HepG2 (cell line): ENCODE results near the gene HLF. TPM values are rescaled to one million over a fixed set of nuclear protein-coding genes. Genes with fewer than 3 reads are reported as not detected.

ENCODE experiments used
- ATAC-seq: fragments of 200-7000 bp; cut with Tn5 transposase; 3 replicates; pipeline ENCODE4 v1.9.1; 2020; ENCODE audit warnings: mild to moderate bottlenecking, moderate library complexity
- BruUV-seq: library from RNA; stranded (reverse); fragments of 400-500 nt; replicated peaks from 2 replicates; lab custom pipeline; 2021; lab: Mats Ljungman, UMichigan
- CTCF ChIA-PET: fragments of 300-600 bp; formaldehyde crosslinking; extraction: SDS; loops from one replicate; lab custom pipeline; 2021; ENCODE audit warnings: low total read pairs, inconsistent platforms, low intra/inter-chr PET ratio; lab: Yijun Ruan, JAX
- POLR2A ChIA-PET: fragments of 350-600 bp; sonication (Branson Sonifier 250); formaldehyde crosslinking; loops from one replicate; lab custom pipeline; 2020; ENCODE audit warnings: antibody characterized with exemption, inconsistent platforms; lab: Yijun Ruan, JAX
- DNase-seq: peaks from one replicate; pipeline ENCODE4 v3.0.0-alpha.2; 2015; ENCODE audit warnings: low spot score
- FAIRE-seq: peaks from 3 replicates; lab custom pipeline; 2011; peaks lifted over from hg19 to GRCh38; lab: Jason Lieb, UNC
- H2AFZ ChIP-seq: one replicate; pipeline ENCODE4 v1.6.1; 2011; ENCODE audit warnings: low read length, inconsistent platforms
- H3K27ac ChIP-seq: fragments of 300-600 bp; 3 replicates; pipeline ENCODE4 v1.8.0; 2011; ENCODE audit warnings: mixed run types, mild to moderate bottlenecking, mixed read lengths, low read length, inconsistent platforms; ENCODE audit not compliant: insufficient read depth; ENCODE audit errors: extremely low read length
- H3K27me3 ChIP-seq, 2 experiments: fragments of 200-600 bp in 1 of 2; 2 replicates in 1 of 2; 3 replicates in 1 of 2; pipeline versions ENCODE4 v1.6.0 to v1.8.0; 2011; ENCODE audit warnings: low read length in 2 of 2, mild to moderate bottlenecking in 2 of 2, moderate library complexity in 2 of 2, inconsistent platforms in 1 of 2; ENCODE audit not compliant: insufficient read depth in 2 of 2, control insufficient read depth in 1 of 2
- H3K36me3 ChIP-seq, 2 experiments: fragments of 200-600 bp in 1 of 2; replicated peaks in 1 of 2; 2 replicates in 1 of 2; 3 replicates in 1 of 2; pipeline versions ENCODE4 v1.5.1 to v1.8.0; 2011; ENCODE audit warnings: low read length in 2 of 2, inconsistent platforms in 1 of 2; ENCODE audit not compliant: insufficient read depth in 2 of 2, control insufficient read depth in 1 of 2
- H3K4me1 ChIP-seq: 2 replicates; pipeline ENCODE4 v1.5.1; 2012; ENCODE audit warnings: low read length, inconsistent platforms; ENCODE audit not compliant: insufficient read depth
- H3K4me2 ChIP-seq: 2 replicates; pipeline ENCODE4 v1.6.0; 2011; ENCODE audit warnings: low read depth, low read length, inconsistent platforms
- H3K4me3 ChIP-seq, 3 experiments: fragments of 200-600 bp in 1 of 3; sonication (generic), shearing (Covaris generic) in 1 of 3; replicated peaks in 1 of 3; 2 replicates each; pipeline ENCODE4 v1.5.1; 2011 to 2016; ENCODE audit warnings: low read length in 3 of 3, inconsistent platforms in 2 of 3, low read depth in 2 of 3, mild to moderate bottlenecking in 2 of 3, control low read depth in 1 of 3, mixed read lengths in 1 of 3; ENCODE audit not compliant: insufficient read depth in 1 of 3
- H3K79me2 ChIP-seq: one replicate; pipeline ENCODE4 v1.6.1; 2011; ENCODE audit warnings: low read length, inconsistent platforms; ENCODE audit not compliant: insufficient read depth
- H3K9ac ChIP-seq: 2 replicates; pipeline ENCODE4 v1.6.0; 2011; ENCODE audit warnings: mild to moderate bottlenecking, low read depth, low read length, inconsistent platforms; ENCODE audit not compliant: insufficient read depth
- H3K9me3 ChIP-seq: 2 replicates; pipeline ENCODE4 v1.5.1; 2012; ENCODE audit warnings: mild to moderate bottlenecking, low read length
- H4K20me1 ChIP-seq: 2 replicates; pipeline ENCODE4 v1.6.0; 2011; ENCODE audit warnings: inconsistent platforms, mild to moderate bottlenecking, low read length, moderate library complexity; ENCODE audit not compliant: insufficient read depth
- BCL6 ChIP-seq: IDR thresholded peaks from 2 replicates; pipeline ENCODE4 v1.6.1; 2016; ENCODE audit warnings: missing genetic modification reagents, missing compliant biosample characterization
- FOXO4 ChIP-seq: sonication (generic); formaldehyde crosslinking; conservative IDR thresholded peaks from 2 replicates; pipeline ENCODE4 v1.8.1; 2023; ENCODE audit warnings: missing genetic modification reagents
- FOXP4 ChIP-seq: sonication (generic); formaldehyde crosslinking; IDR thresholded peaks from 2 replicates; pipeline ENCODE4 v1.4.0; 2020; ENCODE audit warnings: missing genetic modification reagents
- LBX2 ChIP-seq: sonication (generic); formaldehyde crosslinking; IDR thresholded peaks from 2 replicates; pipeline ENCODE4 v1.5.0; 2020; ENCODE audit warnings: missing genetic modification reagents, mild to moderate bottlenecking, borderline replicate concordance
- NR0B2 ChIP-seq: sonication (generic); formaldehyde crosslinking; IDR thresholded peaks from 2 replicates; pipeline ENCODE4 v1.4.0; 2020; ENCODE audit warnings: mild to moderate bottlenecking, missing genetic modification reagents
- PAF1 ChIP-seq: IDR thresholded peaks from 2 replicates; pipeline ENCODE4 v1.6.1; 2016; ENCODE audit warnings: missing genetic modification reagents, missing compliant biosample characterization
- POLR2A ChIP-seq, 2 experiments: IDR thresholded peaks; 2 replicates each; pipeline ENCODE4 v1.6.1; 2011; ENCODE audit warnings: low read depth in 2 of 2, low read length in 2 of 2, mild to moderate bottlenecking in 1 of 2, moderate library complexity in 1 of 2; ENCODE audit not compliant: insufficient read depth in 1 of 2
- POLR2AphosphoS5 ChIP-seq: IDR thresholded peaks from 2 replicates; pipeline ENCODE4 v1.6.1; 2012; ENCODE audit warnings: low read depth, low read length
- RBM22 ChIP-seq: fragments of 200-400 bp; formaldehyde crosslinking; optimal IDR thresholded peaks from 2 replicates; pipeline ENCODE3; 2017; ENCODE audit warnings: mild to moderate bottlenecking, low read length, moderate library complexity
- SCMH1 ChIP-seq: sonication (generic); formaldehyde crosslinking; IDR thresholded peaks from 2 replicates; pipeline ENCODE4 v1.9.0; 2021; ENCODE audit warnings: missing genetic modification reagents, mild to moderate bottlenecking, borderline replicate concordance
- SSRP1 ChIP-seq: IDR thresholded peaks from 2 replicates; pipeline ENCODE4 v1.6.1; 2016; ENCODE audit warnings: control low read depth
- ZMYM4 ChIP-seq: sonication (generic); formaldehyde crosslinking; IDR thresholded peaks from 2 replicates; pipeline ENCODE4 v1.8.1; 2023; ENCODE audit warnings: mild to moderate bottlenecking, missing genetic modification reagents
- ZNF639 ChIP-seq: conservative IDR thresholded peaks from 2 replicates; pipeline ENCODE4 v1.6.1; 2018; ENCODE audit warnings: missing genetic modification reagents
- WGBS: methylation state at CpG from one replicate; pipeline ENCODE4 v1.1.6; 2017; ENCODE audit warnings: low lambda C conversion rate; 5-methylcytosine and 5-hydroxymethylcytosine counted together
- in situ Hi-C: cut with HindIII; loops from 2 replicates; pipeline ENCODE4 v1.10.0; 2017; ENCODE audit warnings: low pct_unique_long_range_greater_than_20kb; ENCODE audit not compliant: extremely low pct_ligation_motif_present
- intact Hi-C: fragments of 100-400 bp; cut with micrococcal nuclease; formaldehyde crosslinking; loops from one replicate; pipeline ENCODE4 v1.10.0; 2022; ENCODE audit not compliant: unreplicated experiment
- polyA plus RNA-seq, 8 experiments: library from polyadenylated mRNA; depleted of rRNA in 3 of 8; stranded (reverse) in 7 of 8; unstranded in 1 of 8; fragments of >200 nt; fragmentation: Illumina TruSeq in 4 of 8; extraction: Trizol in 4 of 8; gene quantifications; 2 replicates each; pipeline versions ENCODE4 v1.2.1 to v1.2.3, GENCODE V29; 2011 to 2016; ENCODE audit warnings: low read depth in 4 of 8, missing spikeins in 1 of 8, mixed read lengths in 1 of 8; ENCODE audit not compliant: insufficient read depth in 1 of 8
- total RNA-seq, 5 experiments: library from RNA; depleted of rRNA; stranded (reverse); fragments of >200 nt; fragmentation: Illumina TruSeq; extraction: Trizol; gene quantifications; 2 replicates each; pipeline ENCODE4 v1.2.3, GENCODE V29; 2016; ENCODE audit warnings: low read depth in 1 of 5
- TF ChIP-seq, protein P1 (sequence below): sonication (generic); formaldehyde crosslinking; IDR thresholded peaks from 2 replicates; pipeline ENCODE4 v1.5.0; 2020; ENCODE audit warnings: missing genetic modification reagents
- TF ChIP-seq, protein P2 (sequence below): sonication (generic); formaldehyde crosslinking; IDR thresholded peaks from 2 replicates; pipeline ENCODE4 v1.5.0; 2020; ENCODE audit warnings: mild to moderate bottlenecking, missing genetic modification reagents

HLF gene
- total and polyA plus RNA-seq, 2 of the 13 experiments (the other 11 are each of a cell fraction or from before 2014, with no cell fraction given) = 202 to 346 TPM

DNA sequence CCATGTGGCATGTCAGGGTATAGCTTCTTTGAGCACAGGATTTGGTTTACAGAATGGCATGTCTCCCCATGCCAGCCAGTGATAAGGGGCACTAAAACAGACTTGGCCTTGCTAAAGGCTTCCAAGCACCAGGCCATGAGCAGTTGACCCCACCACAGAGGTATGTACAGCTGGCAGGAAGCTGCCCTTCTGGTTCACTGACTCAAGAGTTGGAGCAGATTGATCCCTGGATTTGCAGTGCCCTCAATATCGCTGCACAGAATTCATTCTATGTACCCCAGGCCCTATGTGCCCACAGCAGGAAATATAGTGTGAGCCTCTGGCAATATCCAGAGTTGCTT, 24.3 kb downstream of the HLF start:
- ChIA-PET POLR2A (interaction anchor here (1.2 to 12.4 kb wide), 4 partner anchors 16 to 52 kb away, joined by 4 to 626 read pairs (median 100); partner anchors contain the start of gene HLF), CTCF (no interaction called here)
- WGBS = 90% methylated on average over 1 of the region's 1 CpG
- Histone ChIP-seq H3K79me2 (peaks cover 93% of the 10 kb centered on the region), H2AFZ (no peak overlapping the region), H3K4me3 (no peak overlapping the region), H3K27me3 (no peaks in the 10 kb centered on the region), H3K27ac (peak overlapping the region; percentile 98), H4K20me1 (peaks cover 14% of the 10 kb centered on the region), H3K36me3 (peaks cover 33 to 65% of the 10 kb centered on the region in 2 experiments), H3K9ac (no peak overlapping the region; the same call in 1 of the 2 replicates), H3K9me3 (no peaks in the 10 kb centered on the region), H3K4me2 (no peak overlapping the region; the same call in 1 of the 2 replicates), H3K4me1 (peaks cover 100% of the 10 kb centered on the region)
- FAIRE-seq (no peak), ATAC-seq (no peak), DNase-seq (no peak)
- intact Hi-C loops = loop anchor here (5.0 to 10.0 kb wide), 2 partner anchors 143 to 324 kb away; partner anchors contain the start of genes COX11 and STXBP4
- no TSS peak for BruUV-seq
- in situ Hi-C loops = no loop called here
- TF ChIP-seq POLR2A (IDR thresholded peaks at IDR 0.05; ENCODE audit: insufficient read depth in 1 of 2, low read depth in 2 of 2, low read length in 2 of 2) (peak; percentile 39; a peak in 2 of 4 replicates), RBM22 (peak; percentile 100), FOXO4 (0 out of 2 replicates have a peak, but pooled peaks have one; percentile 76), FOXP4 (CRISPR knock-in tag) (no peak), SSRP1 (CRISPR knock-in tag) (0 out of 2 replicates have a peak, but pooled peaks have one; percentile 23), ZMYM4 (CRISPR knock-in tag) (0 out of 2 replicates have a peak, but pooled peaks have one; percentile 13), NR0B2 (CRISPR knock-in tag) (no peak), LBX2 (CRISPR knock-in tag) (no peak), POLR2AphosphoS5 (peak; percentile 16; the same call in 1 of the 2 replicates), BCL6 (CRISPR knock-in tag) (no peak), PAF1 (CRISPR knock-in tag) (peak; percentile 73; the same call in 1 of the 2 replicates), SCMH1 (CRISPR knock-in tag) (no peak), ZNF639 (CRISPR knock-in tag) (no peak)
- TF ChIP-seq, protein P1, sequence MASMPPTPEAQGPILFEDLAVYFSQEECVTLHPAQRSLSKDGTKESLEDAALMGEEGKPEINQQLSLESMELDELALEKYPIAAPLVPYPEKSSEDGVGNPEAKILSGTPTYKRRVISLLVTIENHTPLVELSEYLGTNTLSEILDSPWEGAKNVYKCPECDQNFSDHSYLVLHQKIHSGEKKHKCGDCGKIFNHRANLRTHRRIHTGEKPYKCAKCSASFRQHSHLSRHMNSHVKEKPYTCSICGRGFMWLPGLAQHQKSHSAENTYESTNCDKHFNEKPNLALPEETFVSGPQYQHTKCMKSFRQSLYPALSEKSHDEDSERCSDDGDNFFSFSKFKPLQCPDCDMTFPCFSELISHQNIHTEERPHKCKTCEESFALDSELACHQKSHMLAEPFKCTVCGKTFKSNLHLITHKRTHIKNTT (CRISPR knock-in tag) = no peak
- TF ChIP-seq, protein P2, sequence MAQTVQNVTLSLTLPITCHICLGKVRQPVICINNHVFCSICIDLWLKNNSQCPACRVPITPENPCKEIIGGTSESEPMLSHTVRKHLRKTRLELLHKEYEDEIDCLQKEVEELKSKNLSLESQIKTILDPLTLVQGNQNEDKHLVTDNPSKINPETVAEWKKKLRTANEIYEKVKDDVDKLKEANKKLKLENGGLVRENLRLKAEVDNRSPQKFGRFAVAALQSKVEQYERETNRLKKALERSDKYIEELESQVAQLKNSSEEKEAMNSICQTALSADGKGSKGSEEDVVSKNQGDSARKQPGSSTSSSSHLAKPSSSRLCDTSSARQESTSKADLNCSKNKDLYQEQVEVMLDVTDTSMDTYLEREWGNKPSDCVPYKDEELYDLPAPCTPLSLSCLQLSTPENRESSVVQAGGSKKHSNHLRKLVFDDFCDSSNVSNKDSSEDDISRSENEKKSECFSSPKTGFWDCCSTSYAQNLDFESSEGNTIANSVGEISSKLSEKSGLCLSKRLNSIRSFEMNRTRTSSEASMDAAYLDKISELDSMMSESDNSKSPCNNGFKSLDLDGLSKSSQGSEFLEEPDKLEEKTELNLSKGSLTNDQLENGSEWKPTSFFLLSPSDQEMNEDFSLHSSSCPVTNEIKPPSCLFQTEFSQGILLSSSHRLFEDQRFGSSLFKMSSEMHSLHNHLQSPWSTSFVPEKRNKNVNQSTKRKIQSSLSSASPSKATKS (CRISPR knock-in tag) = no peak
